Sigmoid colon (tissue), 7 donors: ENCODE data around the gene CYB561A3. TPM values are rescaled to one million over a fixed set of nuclear protein-coding genes. Genes with fewer than 3 reads are reported as not detected.

Source experiments
- DNase-seq: peaks from one replicate; pipeline ENCODE4 v3.0.0-alpha.2; 2019
- H3K27ac ChIP-seq, 4 donors: fragments of 200-600 bp; sonication (generic); one replicate each; pipeline ENCODE4 v1.5.1; 2016 to 2019; ENCODE audit warnings: mild to moderate bottlenecking in 1 of 4
- H3K27me3 ChIP-seq, 3 donors: fragments of 200-600 bp; sonication (generic); one replicate each; pipeline ENCODE4 v1.5.1; 2019; ENCODE audit warnings: mild to moderate bottlenecking in 1 of 3
- H3K36me3 ChIP-seq, 4 donors: fragments of 200-600 bp; sonication (generic); one replicate each; pipeline ENCODE4 v1.5.1; 2016 to 2019
- H3K4me1 ChIP-seq, 4 donors: fragments of 200-600 bp; sonication (generic); one replicate each; pipeline ENCODE4 v1.5.1; 2017 to 2019
- H3K4me3 ChIP-seq, 4 donors: fragments of 200-600 bp; sonication (generic); one replicate each; pipeline ENCODE4 v1.5.1; 2017 to 2019; ENCODE audit warnings: mild to moderate bottlenecking in 2 of 4, moderate library complexity in 1 of 4
- H3K9me3 ChIP-seq, 4 donors: fragments of 200-600 bp in 3 of 4; sonication (generic) in 3 of 4; one replicate each; pipeline versions ENCODE4 v1.5.1 to v1.6.1; 2013 to 2019
- CTCF ChIP-seq, 4 experiments: fragments of 450-650 bp in 3 of 4; fragments of 200-600 bp in 1 of 4; IDR thresholded peaks; one replicate each; pipeline ENCODE4 v1.5.1; 2016 to 2019; ENCODE audit warnings: antibody characterized with exemption in 4 of 4, mild to moderate bottlenecking in 3 of 4, moderate library complexity in 2 of 4
- EP300 ChIP-seq, 4 donors: sonication (generic); formaldehyde crosslinking; IDR thresholded peaks; one replicate each; pipeline ENCODE4 v1.6.1; 2017; ENCODE audit warnings: antibody characterized with exemption in 4 of 4
- POLR2A ChIP-seq, 2 donors: fragments of 450-650 bp; IDR thresholded peaks; one replicate each; pipeline ENCODE4 v1.6.1; 2016; ENCODE audit warnings: antibody characterized with exemption in 2 of 2, mild to moderate bottlenecking in 2 of 2, moderate library complexity in 2 of 2
- POLR2AphosphoS5 ChIP-seq, 4 donors: sonication (generic); formaldehyde crosslinking; IDR thresholded peaks; one replicate each; pipeline ENCODE4 v1.6.1; 2017; ENCODE audit warnings: antibody characterized with exemption in 4 of 4
- WGBS, 2 donors: extraction: QIAGEN DNeasy Blood & Tissue Kit; methylation state at CpG; one replicate each; pipeline ENCODE4 v1.1.7; 2013; 5-methylcytosine and 5-hydroxymethylcytosine counted together
- intact Hi-C: fragments of 100-400 bp; cut with DNase I; formaldehyde crosslinking; loops from one replicate; pipeline ENCODE4 v1.15.1; 2023
- polyA plus RNA-seq, 3 donors: library from polyadenylated mRNA; stranded (reverse); fragments of 200-250 nt; gene quantifications; one replicate each; pipeline ENCODE4 v1.2.3, GENCODE V29; 2013
- total RNA-seq, 4 donors: library from RNA; depleted of rRNA; stranded (reverse); fragments of >200 nt; gene quantifications; one replicate each; pipeline ENCODE4 v1.1.0, GENCODE V29; 2016
- donor health status: healthy with polysubstance abuse.
- donor health status: Bipolar disorder and iron deficiency.
- donor health status: healthy.

CYB561A3 gene
- total and polyA plus RNA-seq, 7 donors: 17.3 to 66.2 (median 35.1) TPM

GRCh38 chr11:61353131-61354067 lies 8.3 kb downstream of the CYB561A3 start:
- intact Hi-C loops: no loop called here
- TF ChIP-seq POLR2A (IDR thresholded peaks at IDR 0.05): no peak
- no peak for TF ChIP-seq POLR2AphosphoS5 (IDR thresholded peaks at IDR 0.05)
- TF ChIP-seq CTCF (IDR thresholded peaks at IDR 0.05): no peak
- no peak for TF ChIP-seq EP300 (IDR thresholded peaks at IDR 0.05)
- Histone ChIP-seq H3K27me3 (no peaks in the 10 kb centered on the region), H3K4me1 (no peaks in the 10 kb centered on the region), H3K9me3 (no peaks in the 10 kb centered on the region), H3K27ac (no peak overlapping the region), H3K4me3 (no peak overlapping the region), H3K36me3 (peaks cover 0 to 77% (median 49%) of the 10 kb centered on the region in 4 donors)
- 56 to 76% methylated on average over 15 of the region's 15 CpGs for WGBS, 2 donors
- no peak for DNase-seq

GRCh38 chr11:61352038-61352437 lies 9.6 kb downstream of the CYB561A3 start:
- WGBS, 2 donors: 84% methylated on average over 8 of the region's 8 CpGs
- Histone ChIP-seq H3K4me1 (no peaks in the 10 kb centered on the region), H3K4me3 (no peak overlapping the region), H3K36me3 (peaks cover 0 to 90% (median 49%) of the 10 kb centered on the region in 4 donors), H3K27me3 (no peaks in the 10 kb centered on the region), H3K9me3 (no peaks in the 10 kb centered on the region), H3K27ac (no peak overlapping the region)
- no peak for DNase-seq
- intact Hi-C loops: no loop called here
- TF ChIP-seq POLR2A (IDR thresholded peaks at IDR 0.05): no peak
- TF ChIP-seq EP300 (IDR thresholded peaks at IDR 0.05): no peak
- no peak for TF ChIP-seq POLR2AphosphoS5 (IDR thresholded peaks at IDR 0.05)
- no peak for TF ChIP-seq CTCF (IDR thresholded peaks at IDR 0.05)

- no peak for DNase-seq
- peaks cover 0 to 90% (median 47%) of the 10 kb centered on the region in 4 donors for H3K36me3 ChIP-seq
- 93 to 97% methylated on average over 8 of the region's 8 CpGs for WGBS, 2 donors
- no peaks in the 10 kb centered on the region for H3K9me3 ChIP-seq
- H3K4me3 ChIP-seq: no peak overlapping the region
- intact Hi-C loops: no loop called here
- no peak overlapping the region for H3K27ac ChIP-seq
- TF ChIP-seq POLR2AphosphoS5 (IDR thresholded peaks at IDR 0.05): no peak
- TF ChIP-seq POLR2A (IDR thresholded peaks at IDR 0.05): no peak
- no peak for TF ChIP-seq EP300 (IDR thresholded peaks at IDR 0.05)
- TF ChIP-seq CTCF (IDR thresholded peaks at IDR 0.05): no peak
- no peaks in the 10 kb centered on the region for H3K27me3 ChIP-seq
- H3K4me1 ChIP-seq: no peaks in the 10 kb centered on the region
These were observed 10.9 kb downstream of the CYB561A3 start for GRCh38 chr11:61350803-61351202.

- Histone ChIP-seq H3K27me3 (no peaks in the 10 kb centered on the region), H3K36me3 (peaks cover 0 to 86% (median 47%) of the 10 kb centered on the region in 4 donors), H3K4me3 (no peak overlapping the region), H3K4me1 (no peaks in the 10 kb centered on the region), H3K9me3 (no peaks in the 10 kb centered on the region), H3K27ac (no peak overlapping the region)
- DNase-seq: no peak
- TF ChIP-seq CTCF (IDR thresholded peaks at IDR 0.05) (no peak), POLR2AphosphoS5 (IDR thresholded peaks at IDR 0.05) (no peak), POLR2A (IDR thresholded peaks at IDR 0.05) (no peak), EP300 (IDR thresholded peaks at IDR 0.05) (no peak)
- intact Hi-C loops: no loop called here
- WGBS, 2 donors: 90 to 98% methylated on average over 1 of the region's 1 CpG
These were observed 11.3 kb downstream of the CYB561A3 start for GRCh38 chr11:61350336-61350735.
